ENCODE measurements around the gene CCDC85A. TPM values are rescaled to one million over a fixed set of nuclear protein-coding genes. Genes with fewer than 3 reads are reported as not detected.

The CCDC85A gene
- total and polyA plus RNA-seq, 2 of the 8 experiments (the other 6 are each of a cell fraction or from before 2014, with no cell fraction given) = 0.20 TPM; not detected in 1

GRCh38 chr2:56287974-56288373, 104.2 kb downstream of the CCDC85A start:
- DNase-seq (ENCODE audit: low read depth in 1 of 2, low spot score in 2 of 2) = no peak
- ChIA-PET POLR2A (ENCODE audit: partially characterized antibody) (no interaction called here), CTCF (ENCODE audit: partially characterized antibody) (no interaction called here)
- TF ChIP-seq KDM5A (IDR thresholded peaks at IDR 0.05; ENCODE audit: low read length) (no peak), TCF12 (IDR thresholded peaks at IDR 0.05; ENCODE audit: low read depth, low read length) (no peak), SP2 (IDR thresholded peaks at IDR 0.05; ENCODE audit: low read length) (no peak), TAF7 (optimal IDR thresholded peaks at IDR 0.05; ENCODE audit: borderline replicate concordance, low read depth, low read length) (no peak), FOSL1 (IDR thresholded peaks at IDR 0.05; ENCODE audit: insufficient read depth, low read depth, low read length) (no peak), GABPA (IDR thresholded peaks at IDR 0.05; ENCODE audit: borderline replicate concordance, insufficient read depth, low read length) (no peak), CBX8 (IDR thresholded peaks at IDR 0.05; ENCODE audit: borderline replicate concordance, low read depth, low read length) (no peak), CHD1 (IDR thresholded peaks at IDR 0.05; ENCODE audit: low read depth, low read length) (no peak), EGR1 (IDR thresholded peaks at IDR 0.05; ENCODE audit: borderline replicate concordance, low read depth, low read length) (no peak), BCL11A (IDR thresholded peaks at IDR 0.05; ENCODE audit: low read depth in 2 of 2, low read length in 2 of 2) (no peak), CEBPB (IDR thresholded peaks at IDR 0.05; ENCODE audit: low read depth, low read length) (no peak), PHF8 (conservative IDR thresholded peaks at IDR 0.05; ENCODE audit: low read depth, low read length) (no peak)
- no peak overlapping the region for H4K8ac ChIP-seq (ENCODE audit: extremely low read depth, insufficient read depth, low read length)
- no peak overlapping the region for H4K91ac ChIP-seq (replicated peaks; ENCODE audit: insufficient read length, low read length)
- no peaks in the 10 kb centered on the region for H4K20me1 ChIP-seq (replicated peaks in 1 of 2; ENCODE audit: control insufficient read depth in 1 of 2, insufficient read depth in 2 of 2, low read length in 2 of 2)
- no peaks in the 10 kb centered on the region for H3K27me3 ChIP-seq (replicated peaks in 1 of 4; ENCODE audit: control insufficient read depth in 3 of 4, extremely low read depth in 1 of 4, insufficient read depth in 3 of 4, low read length in 3 of 4)
- no peak overlapping the region for H2BK20ac ChIP-seq (ENCODE audit: low read length)
- no peak overlapping the region for H3K23ac ChIP-seq (ENCODE audit: insufficient read length)
- FAIRE-seq = no peak
- H3K9ac ChIP-seq (replicated peaks in 1 of 4; ENCODE audit: extremely low read depth in 1 of 4, low read depth in 3 of 4, low read length in 3 of 4) = no peak overlapping the region
- H3K9me3 ChIP-seq (ENCODE audit: insufficient read depth in 2 of 2, low read depth in 1 of 2, low read length in 1 of 2) = no peaks in the 10 kb centered on the region
- no peaks in the 10 kb centered on the region for H3K36me3 ChIP-seq (ENCODE audit: control insufficient read depth in 2 of 4, insufficient read depth in 4 of 4, low read length in 3 of 4)
- no peak overlapping the region for H3K4me3 ChIP-seq (ENCODE audit: extremely low read depth in 1 of 4, insufficient read depth in 2 of 4, low read depth in 3 of 4, low read length in 4 of 4)
- no peak overlapping the region for H3K4me2 ChIP-seq (ENCODE audit: insufficient read depth in 1 of 2, low read depth in 2 of 2, low read length in 2 of 2)
- H3K4ac ChIP-seq (replicated peaks; ENCODE audit: insufficient read length, low read depth, low read length) = no peak overlapping the region
- H3K56ac ChIP-seq (replicated peaks; ENCODE audit: insufficient read length, low read depth, low read length) = no peak overlapping the region
- H2BK5ac ChIP-seq (ENCODE audit: low read depth, low read length) = no peak overlapping the region
- no peak overlapping the region for H2BK15ac ChIP-seq (ENCODE audit: low read length)
- no peaks in the 10 kb centered on the region for H3K23me2 ChIP-seq (ENCODE audit: low read depth, low read length)
- H2BK120ac ChIP-seq (replicated peaks; ENCODE audit: low read depth, low read length) = no peak overlapping the region
- no peak overlapping the region for H4K5ac ChIP-seq (ENCODE audit: insufficient read length, low read depth, low read length)
- WGBS, 2 experiments (ENCODE audit: extremely low coverage in 1 of 2, insufficient coverage in 1 of 2, insufficient read length in 1 of 2, insufficient replicate concordance in 2 of 2, low coverage in 1 of 2, low lambda C conversion rate in 2 of 2, missing lambda C conversion rate in 1 of 2) = 85% methylated on average over 2 of the region's 2 CpGs; no CpG with 5 or more reads in 1 of the 2 experiments
- H2AK5ac ChIP-seq (ENCODE audit: low read depth, low read length) = no peak overlapping the region
- H2BK12ac ChIP-seq (ENCODE audit: low read depth, low read length) = no peak overlapping the region
- no peak overlapping the region for H3K27ac ChIP-seq (ENCODE audit: low read depth, low read length)
- no peak overlapping the region for H2AFZ ChIP-seq (ENCODE audit: low read length)
- no peaks in the 10 kb centered on the region for H3K79me2 ChIP-seq (ENCODE audit: control insufficient read depth in 1 of 2, insufficient read depth in 2 of 2, low read length in 2 of 2)
- H3K18ac ChIP-seq (ENCODE audit: extremely low read depth, low read length) = no peak overlapping the region
- H3K14ac ChIP-seq (ENCODE audit: insufficient read length) = no peak overlapping the region
- no peaks in the 10 kb centered on the region for H3K79me1 ChIP-seq (ENCODE audit: low read depth, low read length)
- H3K4me1 ChIP-seq (replicated peaks in 1 of 4; ENCODE audit: control insufficient read depth in 3 of 4, insufficient read depth in 4 of 4, low read length in 3 of 4) = no peaks in the 10 kb centered on the region

All from H1 (cell line).